ENCODE measurements around the gene SF3B2. TPM values are rescaled to one million over a fixed set of nuclear protein-coding genes. Genes with fewer than 3 reads are reported as not detected.

Gene SF3B2
- total RNA-seq, 1 experiment from 2014 or later: 334 TPM

Other genes starting within 250 kb of the SF3B2 start
- 0.16 TPM in 1 of 2 replicates, not detected in the other for gene SNX32, start 218.4 kb upstream of the SF3B2 start, total RNA-seq (2014; rRNA removed; shearing (Covaris generic))
- gene CFL1, start 194.2 kb upstream of the SF3B2 start, total RNA-seq (2014; rRNA removed; shearing (Covaris generic)): 4,273 and 4,722 TPM in 2 replicates
- gene MUS81, start 191.9 kb upstream of the SF3B2 start, total RNA-seq (2014; rRNA removed; shearing (Covaris generic)): 121 and 130 TPM in 2 replicates
- gene EFEMP2, start 179.6 kb upstream of the SF3B2 start, total RNA-seq (2014; rRNA removed; shearing (Covaris generic)): 120 and 194 TPM in 2 replicates
- 1.9 TPM in 1 of 2 replicates, not detected in the other for gene CTSW, start 172.5 kb upstream of the SF3B2 start, total RNA-seq (2014; rRNA removed; shearing (Covaris generic))
- 295 and 309 TPM in 2 replicates for gene FIBP, start 163.9 kb upstream of the SF3B2 start, total RNA-seq (2014; rRNA removed; shearing (Covaris generic))
- gene CCDC85B, start 161.7 kb upstream of the SF3B2 start, total RNA-seq (2014; rRNA removed; shearing (Covaris generic)): 94.0 and 160 TPM in 2 replicates
- 72.1 and 97.5 TPM in 2 replicates for gene FOSL1, start 152.0 kb upstream of the SF3B2 start, total RNA-seq (2014; rRNA removed; shearing (Covaris generic))
- 25.0 and 44.8 TPM in 2 replicates for gene C11orf68, start 133.3 kb upstream of the SF3B2 start, total RNA-seq (2014; rRNA removed; shearing (Covaris generic))
- 463 and 527 TPM in 2 replicates for gene DRAP1, start 132.9 kb upstream of the SF3B2 start, total RNA-seq (2014; rRNA removed; shearing (Covaris generic))
- gene TSGA10IP, start 106.9 kb upstream of the SF3B2 start, total RNA-seq (2014; rRNA removed; shearing (Covaris generic)): not detected in 2 replicates
- 172 and 186 TPM in 2 replicates for gene SART1, start 90.6 kb upstream of the SF3B2 start, total RNA-seq (2014; rRNA removed; shearing (Covaris generic))
- 84.3 and 93.2 TPM in 2 replicates for gene EIF1AD, start 50.2 kb upstream of the SF3B2 start, total RNA-seq (2014; rRNA removed; shearing (Covaris generic))
- 116 and 140 TPM in 2 replicates for gene BANF1, start 49.9 kb upstream of the SF3B2 start, total RNA-seq (2014; rRNA removed; shearing (Covaris generic))
- gene CST6, start 40.4 kb upstream of the SF3B2 start, total RNA-seq (2014; rRNA removed; shearing (Covaris generic)): not detected in 2 replicates
- 0.50 and 1.4 TPM in 2 replicates for gene CATSPER1, start 25.9 kb upstream of the SF3B2 start, total RNA-seq (2014; rRNA removed; shearing (Covaris generic))
- not detected in 2 replicates for gene GAL3ST3, start 3.2 kb upstream of the SF3B2 start, total RNA-seq (2014; rRNA removed; shearing (Covaris generic))
- gene PACS1, start 17.9 kb downstream of the SF3B2 start, total RNA-seq (2014; rRNA removed; shearing (Covaris generic)): 28.5 and 37.1 TPM in 2 replicates
- gene KLC2, start 205.3 kb downstream of the SF3B2 start, total RNA-seq (2014; rRNA removed; shearing (Covaris generic)): 54.1 and 92.6 TPM in 2 replicates
- 290 and 334 TPM in 2 replicates for gene RAB1B, start 216.3 kb downstream of the SF3B2 start, total RNA-seq (2014; rRNA removed; shearing (Covaris generic))
- 2.8 and 6.2 TPM in 2 replicates for gene CNIH2, start 225.8 kb downstream of the SF3B2 start, total RNA-seq (2014; rRNA removed; shearing (Covaris generic))
- gene YIF1A, start 236.8 kb downstream of the SF3B2 start, total RNA-seq (2014; rRNA removed; shearing (Covaris generic)): 162 and 245 TPM in 2 replicates
- gene TMEM151A, start 239.5 kb downstream of the SF3B2 start, total RNA-seq (2014; rRNA removed; shearing (Covaris generic)): 0.60 and 0.61 TPM in 2 replicates

All from SJSA1 (cell line).